ENCODE results near the gene QDPR. TPM values are rescaled to one million over a fixed set of nuclear protein-coding genes. Genes with fewer than 3 reads are reported as not detected.

QDPR gene
- total and polyA plus RNA-seq, 7 experiments from 2014 or later = 11.8 to 50.5 (median 24.3) TPM

DNA sequence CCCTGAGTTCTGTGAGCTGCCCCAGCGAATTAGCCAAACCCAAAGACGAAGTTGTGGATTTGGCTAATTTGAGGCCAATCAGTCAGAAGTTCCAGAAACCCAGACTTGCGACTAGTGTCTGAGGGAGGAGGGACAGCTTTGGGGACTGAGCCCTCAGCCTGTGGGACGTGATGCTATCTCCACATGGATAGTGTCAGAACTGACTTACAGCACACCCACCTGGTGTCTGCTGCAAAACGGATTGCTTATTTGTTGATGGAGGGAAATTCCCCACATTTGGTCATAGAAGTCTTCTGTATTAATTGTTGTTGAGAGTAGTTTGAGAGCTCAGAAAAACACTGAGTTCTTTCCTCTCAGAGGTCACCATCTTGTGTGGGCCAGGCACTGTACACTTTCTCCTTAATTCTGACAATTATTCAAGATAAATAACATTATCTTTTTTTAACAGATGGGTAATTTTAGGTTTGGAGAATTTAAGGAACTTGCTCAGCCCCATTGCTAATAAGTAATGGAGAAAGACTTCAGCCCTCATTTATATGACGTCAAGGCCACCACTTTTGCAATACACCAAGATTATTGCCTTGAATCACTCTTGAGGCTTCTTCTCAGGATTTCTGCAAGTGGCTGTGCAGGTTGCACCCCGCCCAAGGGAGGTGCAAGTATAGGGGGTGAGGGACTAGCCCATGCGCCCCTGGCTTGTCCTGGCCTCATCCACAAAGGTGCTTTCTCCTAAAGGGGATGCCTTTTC is 19.8 kb upstream of the QDPR start:
- H3K4me3 ChIP-seq (ENCODE audit: low read length) = no peak overlapping the region
- Mint-ChIP-seq H3K4me3 (no peak overlapping the region), H3K4me1 (peaks cover 0 to 7% (median 0%) of the 10 kb centered on the region in 7 donors), H3K27me3 (peaks cover 5 to 30% (median 23%) of the 10 kb centered on the region in 5 donors), H3K27ac (no peak overlapping the region), H3K9me3 (no peaks in the 10 kb centered on the region), H3K36me3 (no peaks in the 10 kb centered on the region)
- intact Hi-C loops (cut with micrococcal nuclease) = no loop called here
- H3K4me1 ChIP-seq (ENCODE audit: control insufficient read depth in 2 of 2, insufficient read depth in 2 of 2, low read length in 2 of 2) = no peaks in the 10 kb centered on the region
- H3K9me3 ChIP-seq (ENCODE audit: control insufficient read depth in 2 of 3, low read length in 3 of 3) = no peaks in the 10 kb centered on the region
- DNase-seq (no peak), ATAC-seq (no peak)
- no peak overlapping the region for H3K27ac ChIP-seq (ENCODE audit: low read depth, low read length)
- no peaks in the 10 kb centered on the region for H3K36me3 ChIP-seq (ENCODE audit: control insufficient read depth in 2 of 3, insufficient read depth in 3 of 3, low read length in 3 of 3)
- CTCF ChIA-PET = interaction anchor here (0.6 kb wide), 1 partner anchor 17 kb away, joined by 3 read pairs; no protein-coding TSS in a partner anchor
- POLR2A ChIA-PET = no interaction called here
- no peaks in the 10 kb centered on the region for H3K27me3 ChIP-seq (ENCODE audit: control insufficient read depth in 2 of 2, insufficient read depth in 2 of 2, low read length in 2 of 2)

DNA sequence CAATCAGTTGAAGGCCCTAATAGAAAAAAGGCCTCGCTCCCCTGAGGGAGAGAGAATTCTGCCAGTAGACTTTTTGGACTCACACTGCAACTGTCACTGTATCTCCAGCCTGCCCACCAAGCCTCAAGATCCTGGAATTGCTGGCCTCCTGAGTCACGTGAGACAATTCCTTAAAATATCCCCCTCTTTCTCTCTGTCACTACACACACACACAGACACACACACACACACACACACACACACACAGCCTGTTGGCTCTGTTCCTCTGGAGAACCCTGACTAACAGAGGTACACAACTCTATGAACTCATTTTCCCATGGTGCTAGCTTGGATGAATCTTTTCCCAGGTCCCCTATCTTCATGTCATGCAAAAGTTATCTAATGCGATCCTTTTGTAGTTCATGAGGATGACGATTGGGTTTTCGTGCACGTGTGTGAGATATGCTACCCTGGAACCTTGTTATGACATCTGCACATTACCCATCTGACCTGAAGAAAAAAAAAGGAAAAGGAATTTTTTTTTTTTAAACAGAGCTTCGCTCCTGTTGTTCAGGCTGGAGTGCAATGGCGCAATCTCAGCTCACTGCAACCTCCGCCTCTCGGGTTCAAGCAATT is 16.8 kb upstream of the QDPR start:
- H3K9me3 ChIP-seq (ENCODE audit: control insufficient read depth in 2 of 3, low read length in 3 of 3) = no peaks in the 10 kb centered on the region
- ATAC-seq (no peak), DNase-seq (no peak)
- Mint-ChIP-seq H3K27ac (no peak overlapping the region), H3K4me1 (no peaks in the 10 kb centered on the region), H3K9me3 (no peaks in the 10 kb centered on the region), H3K36me3 (no peaks in the 10 kb centered on the region), H3K4me3 (no peak overlapping the region), H3K27me3 (peaks cover 5 to 33% (median 25%) of the 10 kb centered on the region in 5 donors)
- no peak overlapping the region for H3K27ac ChIP-seq (ENCODE audit: low read depth, low read length)
- ChIA-PET CTCF (no interaction called here), POLR2A (no interaction called here)
- intact Hi-C loops (cut with micrococcal nuclease) = no loop called here
- no peak overlapping the region for H3K4me3 ChIP-seq (ENCODE audit: low read length)
- no peaks in the 10 kb centered on the region for H3K27me3 ChIP-seq (ENCODE audit: control insufficient read depth in 2 of 2, insufficient read depth in 2 of 2, low read length in 2 of 2)
- no peaks in the 10 kb centered on the region for H3K36me3 ChIP-seq (ENCODE audit: control insufficient read depth in 2 of 3, insufficient read depth in 3 of 3, low read length in 3 of 3)
- H3K4me1 ChIP-seq (ENCODE audit: control insufficient read depth in 2 of 2, insufficient read depth in 2 of 2, low read length in 2 of 2) = no peaks in the 10 kb centered on the region

DNA sequence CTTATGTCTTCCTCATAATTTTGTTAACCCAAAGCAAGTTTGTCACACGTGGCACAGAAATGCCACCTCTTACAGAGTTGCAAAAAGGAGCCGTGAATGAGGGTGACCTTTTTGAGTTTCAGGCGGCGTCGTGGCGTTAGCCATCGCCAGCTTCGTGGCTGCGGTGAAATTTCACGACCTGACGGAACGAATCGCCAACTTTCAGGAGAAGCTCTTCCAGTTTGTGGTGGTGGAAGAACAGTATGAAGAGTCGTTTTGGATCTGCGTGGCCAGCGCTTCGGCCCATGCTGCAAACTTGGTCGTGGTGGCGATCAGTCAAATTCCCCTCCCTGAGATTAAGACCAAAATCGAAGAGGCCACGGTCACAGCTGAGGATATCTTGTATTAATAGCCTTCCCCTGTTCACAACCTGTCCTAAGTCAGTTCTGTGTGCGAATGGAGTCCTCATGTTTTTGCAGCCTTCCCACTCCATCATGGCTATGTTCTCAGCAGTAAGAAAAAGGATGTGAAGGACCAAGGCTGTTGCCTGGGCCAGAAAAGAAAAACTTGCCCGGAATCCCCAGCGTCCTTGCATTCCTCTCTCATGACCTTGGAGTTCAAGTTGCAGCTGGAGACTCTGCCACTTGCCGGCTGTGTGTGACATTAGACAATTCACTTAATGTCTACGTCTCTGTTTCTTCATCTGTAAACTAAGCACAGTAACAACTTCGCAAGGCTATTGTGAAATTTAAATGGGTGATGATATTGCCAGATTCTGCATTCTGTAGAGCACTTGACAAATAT is 15.0 kb upstream of the QDPR start:
- Histone ChIP-seq H3K4me3 (ENCODE audit: low read length) (no peak overlapping the region), H3K36me3 (ENCODE audit: control insufficient read depth in 2 of 3, insufficient read depth in 3 of 3, low read length in 3 of 3) (no peaks in the 10 kb centered on the region), H3K9me3 (ENCODE audit: control insufficient read depth in 2 of 3, low read length in 3 of 3) (no peaks in the 10 kb centered on the region), H3K27me3 (ENCODE audit: control insufficient read depth in 2 of 2, insufficient read depth in 2 of 2, low read length in 2 of 2) (no peaks in the 10 kb centered on the region), H3K4me1 (ENCODE audit: control insufficient read depth in 2 of 2, insufficient read depth in 2 of 2, low read length in 2 of 2) (no peaks in the 10 kb centered on the region), H3K27ac (ENCODE audit: low read depth, low read length) (no peak overlapping the region)
- intact Hi-C loops (cut with micrococcal nuclease) = no loop called here
- no peak for ATAC-seq
- DNase-seq = no peak
- ChIA-PET CTCF (no interaction called here), POLR2A (no interaction called here)
- Mint-ChIP-seq H3K9me3 (no peaks in the 10 kb centered on the region), H3K36me3 (no peaks in the 10 kb centered on the region), H3K27ac (no peak overlapping the region), H3K4me3 (no peak overlapping the region), H3K27me3 (peaks cover 5 to 36% (median 25%) of the 10 kb centered on the region in 5 donors), H3K4me1 (no peaks in the 10 kb centered on the region)

DNA sequence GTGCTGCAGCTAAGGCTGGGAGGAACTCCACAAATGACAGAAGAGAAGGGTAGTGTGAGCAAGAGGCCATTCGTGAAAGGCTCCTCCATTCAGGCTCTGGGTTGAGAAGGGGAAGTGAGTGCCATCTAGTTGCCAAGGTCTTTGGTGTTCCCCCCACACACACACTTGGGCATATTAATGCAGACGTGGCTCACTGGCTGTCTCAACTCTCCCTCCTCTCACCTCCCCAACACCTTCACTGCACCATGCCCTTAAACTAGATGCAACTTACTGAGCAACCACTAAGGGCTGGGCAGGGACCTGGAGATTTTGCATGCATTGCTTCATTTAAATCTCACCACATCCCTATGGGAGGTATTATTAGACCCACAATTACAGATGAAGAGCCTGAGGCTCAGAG is 11.8 kb upstream of the QDPR start:
- Histone ChIP-seq H3K36me3 (ENCODE audit: control insufficient read depth in 2 of 3, insufficient read depth in 3 of 3, low read length in 3 of 3) (no peaks in the 10 kb centered on the region), H3K4me1 (ENCODE audit: control insufficient read depth in 2 of 2, insufficient read depth in 2 of 2, low read length in 2 of 2) (no peaks in the 10 kb centered on the region), H3K27me3 (ENCODE audit: control insufficient read depth in 2 of 2, insufficient read depth in 2 of 2, low read length in 2 of 2) (no peaks in the 10 kb centered on the region), H3K4me3 (ENCODE audit: low read length) (no peak overlapping the region), H3K9me3 (ENCODE audit: control insufficient read depth in 2 of 3, low read length in 3 of 3) (no peaks in the 10 kb centered on the region), H3K27ac (ENCODE audit: low read depth, low read length) (no peak overlapping the region)
- no peak overlapping the region for H3K4me3 Mint-ChIP-seq
- ChIA-PET CTCF (interaction anchor here (1.6 kb wide), 1 partner anchor 10 kb away, joined by 6 read pairs; no protein-coding TSS in a partner anchor), POLR2A (no interaction called here)
- no peak for DNase-seq
- intact Hi-C loops (cut with micrococcal nuclease) = no loop called here
- no peak overlapping the region for H3K27ac Mint-ChIP-seq
- H3K9me3 Mint-ChIP-seq = no peaks in the 10 kb centered on the region
- no peaks in the 10 kb centered on the region for H3K4me1 Mint-ChIP-seq
- peaks cover 11 to 38% (median 27%) of the 10 kb centered on the region in 5 donors for H3K27me3 Mint-ChIP-seq
- no peaks in the 10 kb centered on the region for H3K36me3 Mint-ChIP-seq
- no peak for ATAC-seq

DNA sequence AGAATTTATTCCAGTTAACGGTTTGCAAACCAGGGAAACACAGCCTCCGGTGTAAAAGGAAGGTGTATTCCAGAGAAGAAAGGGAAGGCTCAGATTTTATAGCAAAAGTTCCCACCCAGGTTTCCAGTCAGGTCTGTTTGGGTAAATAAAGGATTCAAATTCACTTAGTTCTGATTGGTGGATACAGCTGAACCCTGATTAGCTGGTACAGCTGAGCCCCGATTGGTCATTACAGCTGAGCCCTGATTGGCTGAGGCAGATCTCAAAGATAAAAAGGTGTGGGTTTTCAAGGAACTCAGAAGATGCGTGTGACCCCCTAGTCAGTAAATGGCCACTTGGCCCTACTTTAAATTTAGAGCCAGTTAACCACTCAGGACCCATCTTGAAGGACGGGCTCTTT is 9.7 kb upstream of the QDPR start:
- Histone ChIP-seq H3K36me3 (ENCODE audit: control insufficient read depth in 2 of 3, insufficient read depth in 3 of 3, low read length in 3 of 3) (no peaks in the 10 kb centered on the region), H3K9me3 (ENCODE audit: control insufficient read depth in 2 of 3, low read length in 3 of 3) (no peaks in the 10 kb centered on the region), H3K4me1 (ENCODE audit: control insufficient read depth in 2 of 2, insufficient read depth in 2 of 2, low read length in 2 of 2) (no peaks in the 10 kb centered on the region), H3K4me3 (ENCODE audit: low read length) (no peak overlapping the region), H3K27me3 (ENCODE audit: control insufficient read depth in 2 of 2, insufficient read depth in 2 of 2, low read length in 2 of 2) (no peaks in the 10 kb centered on the region), H3K27ac (ENCODE audit: low read depth, low read length) (no peak overlapping the region)
- intact Hi-C loops (cut with micrococcal nuclease) = no loop called here
- Mint-ChIP-seq H3K27ac (no peak overlapping the region), H3K27me3 (peaks cover 11 to 31% (median 13%) of the 10 kb centered on the region in 5 donors), H3K9me3 (no peaks in the 10 kb centered on the region), H3K4me3 (no peak overlapping the region), H3K36me3 (no peaks in the 10 kb centered on the region), H3K4me1 (no peaks in the 10 kb centered on the region)
- DNase-seq = no peak
- POLR2A ChIA-PET = no interaction called here
- no peak for ATAC-seq
- CTCF ChIA-PET = no interaction called here

DNA sequence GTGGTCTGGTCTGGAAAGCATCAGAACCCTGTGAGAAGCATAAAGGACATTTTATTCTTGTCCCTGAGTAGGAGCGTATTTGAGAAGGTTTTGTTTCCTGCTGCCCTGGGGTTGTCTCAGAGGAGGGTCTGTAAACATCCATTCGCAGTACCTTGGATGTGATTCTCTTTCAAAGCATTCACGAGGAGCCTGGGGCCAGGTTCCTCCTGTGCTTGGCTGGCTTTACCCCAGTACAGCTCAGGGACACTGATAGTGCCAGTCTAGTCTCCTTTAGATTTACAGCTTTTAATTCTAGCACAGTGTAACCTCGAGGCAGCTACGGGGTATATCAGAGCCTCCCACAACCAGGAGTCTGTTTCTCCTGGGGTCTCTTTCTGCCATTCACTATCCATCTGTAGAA is 5.8 kb upstream of the QDPR start:
- H3K4me3 ChIP-seq (ENCODE audit: low read length) = no peak overlapping the region
- no peaks in the 10 kb centered on the region for H3K36me3 ChIP-seq (ENCODE audit: control insufficient read depth in 2 of 3, insufficient read depth in 3 of 3, low read length in 3 of 3)
- peaks cover 4 to 8% (median 6%) of the 10 kb centered on the region in 7 donors for H3K4me1 Mint-ChIP-seq
- POLR2A ChIA-PET = no interaction called here
- H3K27ac ChIP-seq (ENCODE audit: low read depth, low read length) = no peak overlapping the region
- H3K9me3 ChIP-seq (ENCODE audit: control insufficient read depth in 2 of 3, low read length in 3 of 3) = no peaks in the 10 kb centered on the region
- H3K4me3 Mint-ChIP-seq = no peak overlapping the region
- H3K36me3 Mint-ChIP-seq = no peaks in the 10 kb centered on the region
- peaks cover 0 to 32% (median 12%) of the 10 kb centered on the region in 5 donors for H3K27me3 Mint-ChIP-seq
- CTCF ChIA-PET = no interaction called here
- H3K27me3 ChIP-seq (ENCODE audit: control insufficient read depth in 2 of 2, insufficient read depth in 2 of 2, low read length in 2 of 2) = no peaks in the 10 kb centered on the region
- no peaks in the 10 kb centered on the region for H3K9me3 Mint-ChIP-seq
- DNase-seq = no peak
- intact Hi-C loops (cut with micrococcal nuclease) = no loop called here
- no peak for ATAC-seq
- H3K27ac Mint-ChIP-seq = no peak overlapping the region
- H3K4me1 ChIP-seq (ENCODE audit: control insufficient read depth in 2 of 2, insufficient read depth in 2 of 2, low read length in 2 of 2) = peaks cover 0 to 3% of the 10 kb centered on the region in 2 donors

All from naive thymus-derived CD4-positive, alpha-beta T cell (primary cell).